CD8-positive, alpha-beta memory T cell (primary cell): Measurements from ENCODE around the gene EDDM13. TPM values are rescaled to one million over a fixed set of nuclear protein-coding genes. Genes with fewer than 3 reads are reported as not detected.

Experiments
- CTCF ChIA-PET: fragments of 350-600 bp; sonication (Branson Sonifier 250); formaldehyde crosslinking; loops from one replicate; lab custom pipeline; 2021; ENCODE audit warnings: antibody characterized with exemption; lab: Charles Lee
- POLR2A ChIA-PET: fragments of 350-600 bp; sonication (Branson Sonifier 250); formaldehyde crosslinking; loops from one replicate; lab custom pipeline; 2021; ENCODE audit warnings: antibody characterized with exemption; lab: Charles Lee
- DNase-seq, 5 donors: peaks; one replicate each; pipeline versions ENCODE4 v3.0.0 to v3.0.0-alpha.2; 2020 to 2022; ENCODE audit warnings: mixed read lengths in 1 of 5
- H3K27ac ChIP-seq: one replicate; pipeline ENCODE4 v1.7.0; 2013; ENCODE audit warnings: low read depth, mild to moderate bottlenecking, low read length, moderate library complexity
- H3K27me3 ChIP-seq: 2 replicates; pipeline ENCODE4 v1.7.0; 2013; ENCODE audit warnings: low read length, mild to moderate bottlenecking; ENCODE audit not compliant: insufficient read depth, poor library complexity, severe bottlenecking
- H3K36me3 ChIP-seq: 2 replicates; pipeline ENCODE4 v1.7.0; 2013; ENCODE audit warnings: mild to moderate bottlenecking, low read length, moderate library complexity; ENCODE audit not compliant: insufficient read depth
- H3K4me1 ChIP-seq: 2 replicates; pipeline ENCODE4 v1.7.0; 2013; ENCODE audit warnings: mild to moderate bottlenecking, low read length, moderate library complexity; ENCODE audit not compliant: insufficient read depth
- H3K4me3 ChIP-seq: 2 replicates; pipeline ENCODE4 v1.7.0; 2013; ENCODE audit warnings: mild to moderate bottlenecking, low read length
- H3K9me3 ChIP-seq: 2 replicates; pipeline ENCODE4 v1.7.0; 2013; ENCODE audit warnings: mild to moderate bottlenecking, low read length
- H3K27ac Mint-ChIP-seq, 8 donors: one replicate each; pipeline ENCODE4 v1.8.0; 2020 to 2021; ENCODE audit warnings: mixed read lengths in 8 of 8, mild to moderate bottlenecking in 6 of 8, inconsistent platforms in 3 of 8, moderate library complexity in 3 of 8
- H3K27me3 Mint-ChIP-seq, 2 donors: one replicate each; pipeline ENCODE4 v1.8.0; 2020 to 2021; ENCODE audit warnings: mixed read lengths in 2 of 2, mild to moderate bottlenecking in 1 of 2, moderate library complexity in 1 of 2
- H3K36me3 Mint-ChIP-seq, 3 donors: one replicate each; pipeline ENCODE4 v1.8.0; 2020 to 2021; ENCODE audit warnings: mixed read lengths in 3 of 3, inconsistent platforms in 1 of 3, mild to moderate bottlenecking in 1 of 3
- H3K4me1 Mint-ChIP-seq, 3 donors: one replicate each; pipeline ENCODE4 v1.8.0; 2020 to 2021; ENCODE audit warnings: mixed read lengths in 3 of 3, inconsistent platforms in 1 of 3, mild to moderate bottlenecking in 1 of 3
- H3K4me3 Mint-ChIP-seq, 7 donors: one replicate each; pipeline ENCODE4 v1.8.0; 2020 to 2021; ENCODE audit warnings: mixed read lengths in 7 of 7, mild to moderate bottlenecking in 6 of 7, moderate library complexity in 4 of 7, inconsistent platforms in 2 of 7
- H3K9me3 Mint-ChIP-seq, 5 donors: one replicate each; pipeline ENCODE4 v1.8.0; 2020 to 2022; ENCODE audit warnings: mixed read lengths in 5 of 5, mild to moderate bottlenecking in 3 of 5, moderate library complexity in 2 of 5, inconsistent platforms in 1 of 5
- polyA plus RNA-seq: library from polyadenylated mRNA; unstranded; fragments of 300-500 nt; fragmentation: Illumina TruSeq; gene quantifications from one replicate; pipeline ENCODE4 v1.2.3, GENCODE V29; 2021
- total RNA-seq, 2 experiments: library from RNA; stranded (reverse); gene quantifications; one replicate each; pipeline ENCODE4 v1.2.3, GENCODE V29; 2021

The EDDM13 gene
- total and polyA plus RNA-seq, 3 experiments from 2014 or later, result 0.59 to 1.8 (median 0.64) TPM

GRCh38 chr19:56350416-56351045 is 78.0 kb downstream of the EDDM13 start:
- no peaks in the 10 kb centered on the region for H3K4me1 ChIP-seq
- H3K27me3 ChIP-seq, result no peaks in the 10 kb centered on the region
- DNase-seq, result peak in 4 of 5 donors; percentile 24 to 54 (median 34)
- H3K27ac ChIP-seq, result no peak overlapping the region
- no peak overlapping the region for H3K27ac Mint-ChIP-seq
- no peaks in the 10 kb centered on the region for H3K36me3 ChIP-seq
- H3K4me1 Mint-ChIP-seq, result peaks cover 1 to 6% (median 4%) of the 10 kb centered on the region in 3 donors
- CTCF ChIA-PET, result interaction anchor here (1.1 to 1.3 kb wide), 2 partner anchors 98 to 270 kb away, joined by 3 to 4 read pairs; no protein-coding TSS in a partner anchor
- no peaks in the 10 kb centered on the region for H3K36me3 Mint-ChIP-seq
- H3K4me3 Mint-ChIP-seq, result no peak overlapping the region
- H3K9me3 Mint-ChIP-seq, result no peaks in the 10 kb centered on the region
- H3K27me3 Mint-ChIP-seq, result peaks cover 0 to 13% of the 10 kb centered on the region in 2 donors
- POLR2A ChIA-PET, result no interaction called here
- H3K4me3 ChIP-seq, result no peak overlapping the region
- H3K9me3 ChIP-seq, result no peaks in the 10 kb centered on the region

GRCh38 chr19:56351208-56351607 is 78.7 kb downstream of the EDDM13 start:
- Mint-ChIP-seq H3K27me3 (peaks cover 0 to 9% of the 10 kb centered on the region in 2 donors), H3K36me3 (peaks cover 0 to 5% (median 0%) of the 10 kb centered on the region in 3 donors), H3K4me3 (no peak overlapping the region), H3K9me3 (no peaks in the 10 kb centered on the region), H3K27ac (no peak overlapping the region), H3K4me1 (peaks cover 1 to 6% (median 4%) of the 10 kb centered on the region in 3 donors)
- no peaks in the 10 kb centered on the region for H3K36me3 ChIP-seq
- H3K4me3 ChIP-seq, result no peak overlapping the region
- ChIA-PET POLR2A (no interaction called here), CTCF (interaction anchor here (1.1 to 1.3 kb wide), 3 partner anchors 13 to 271 kb away, joined by 3 to 4 read pairs (median 3); no protein-coding TSS in a partner anchor)
- no peaks in the 10 kb centered on the region for H3K27me3 ChIP-seq
- DNase-seq, result no peak
- H3K9me3 ChIP-seq, result no peaks in the 10 kb centered on the region
- no peaks in the 10 kb centered on the region for H3K4me1 ChIP-seq
- H3K27ac ChIP-seq, result no peak overlapping the region

GRCh38 chr19:56355517-56355916 is 83.0 kb downstream of the EDDM13 start:
- Histone ChIP-seq H3K9me3 (no peaks in the 10 kb centered on the region), H3K27ac (no peak overlapping the region), H3K36me3 (no peaks in the 10 kb centered on the region), H3K4me1 (no peaks in the 10 kb centered on the region), H3K4me3 (no peak overlapping the region), H3K27me3 (no peaks in the 10 kb centered on the region)
- H3K4me1 Mint-ChIP-seq, result peaks cover 0 to under 1% (median 0%) of the 10 kb centered on the region in 3 donors
- H3K36me3 Mint-ChIP-seq, result peaks cover 4 to 24% (median 10%) of the 10 kb centered on the region in 3 donors
- H3K4me3 Mint-ChIP-seq, result no peak overlapping the region
- no peak overlapping the region for H3K27ac Mint-ChIP-seq
- H3K27me3 Mint-ChIP-seq, result peaks cover 0 to 3% of the 10 kb centered on the region in 2 donors
- peaks cover 12 to 30% (median 25%) of the 10 kb centered on the region in 5 donors for H3K9me3 Mint-ChIP-seq
- DNase-seq, result no peak
- ChIA-PET POLR2A (no interaction called here), CTCF (no interaction called here)

- Mint-ChIP-seq H3K9me3 (peaks cover 15 to 43% (median 35%) of the 10 kb centered on the region in 5 donors), H3K27ac (peak overlapping the region in 1 of 8 donors; percentile 30), H3K36me3 (peaks cover 6 to 35% (median 15%) of the 10 kb centered on the region in 3 donors), H3K4me3 (no peak overlapping the region), H3K27me3 (peaks cover 0 to 3% of the 10 kb centered on the region in 2 donors), H3K4me1 (no peaks in the 10 kb centered on the region)
- ChIA-PET POLR2A (no interaction called here), CTCF (no interaction called here)
- Histone ChIP-seq H3K27ac (no peak overlapping the region), H3K4me3 (no peak overlapping the region), H3K27me3 (no peaks in the 10 kb centered on the region), H3K4me1 (no peaks in the 10 kb centered on the region), H3K36me3 (no peaks in the 10 kb centered on the region), H3K9me3 (no peaks in the 10 kb centered on the region)
- DNase-seq, result no peak
These were observed 84.4 kb downstream of the EDDM13 start for GRCh38 chr19:56356944-56357343.

Other genes starting within 250 kb of the EDDM13 start
- gene ZNF787, start 151.5 kb upstream of the EDDM13 start, total RNA-seq, result 10 to 100 TPM; 34.7 to 38.7 TPM
- 2.8 TPM for gene ZNF787, start 151.5 kb upstream of the EDDM13 start, polyA plus RNA-seq
- gene ZNF444, start 131.5 kb upstream of the EDDM13 start, total RNA-seq, result 10 to 100 TPM; 24.9 to 26.7 TPM
- gene ZNF444, start 131.5 kb upstream of the EDDM13 start, polyA plus RNA-seq, result 19.7 TPM
- gene GALP, start 96.7 kb upstream of the EDDM13 start, total RNA-seq, result not detected
- not detected for gene GALP, start 96.7 kb upstream of the EDDM13 start, polyA plus RNA-seq
- gene ZSCAN5B, start 75.0 kb upstream of the EDDM13 start, total RNA-seq, result not detected
- gene ZSCAN5B, start 75.0 kb upstream of the EDDM13 start, polyA plus RNA-seq, result not detected
- gene ZSCAN5C, start 70.5 kb upstream of the EDDM13 start, total RNA-seq, result not detected
- not detected for gene ZSCAN5C, start 70.5 kb upstream of the EDDM13 start, polyA plus RNA-seq
- 10 to 100 TPM; 11.2 to 11.6 TPM for gene ZSCAN5A, start 42.1 kb downstream of the EDDM13 start, total RNA-seq
- gene ZSCAN5A, start 42.1 kb downstream of the EDDM13 start, polyA plus RNA-seq, result 10.4 TPM
- gene ZNF582, start 120.8 kb downstream of the EDDM13 start, total RNA-seq, result 1 to 10 TPM; 2.1 to 2.6 TPM
- 9.0 TPM for gene ZNF582, start 120.8 kb downstream of the EDDM13 start, polyA plus RNA-seq
- 1 to 10 TPM; 5.3 to 5.9 TPM for gene ZNF583, start 131.6 kb downstream of the EDDM13 start, total RNA-seq
- 14.1 TPM for gene ZNF583, start 131.6 kb downstream of the EDDM13 start, polyA plus RNA-seq
- gene ZNF667, start 204.6 kb downstream of the EDDM13 start, total RNA-seq, result under 1 TPM; 0.35 to 0.74 TPM
- gene ZNF667, start 204.6 kb downstream of the EDDM13 start, polyA plus RNA-seq, result 0.54 TPM
- gene ZNF471, start 235.1 kb downstream of the EDDM13 start, total RNA-seq, result 1 to 10 TPM in 1 of 2 experiments, under 1 TPM in 1; 0.95 to 1.1 TPM
- 0.09 TPM for gene ZNF471, start 235.1 kb downstream of the EDDM13 start, polyA plus RNA-seq